Measurements from ENCODE around the gene TUBA1B.

TUBA1B gene

GRCh38 chr12:49104822-49105221 is 26.4 kb downstream of the TUBA1B start:
- H3K36me3 ChIP-seq (ENCODE audit: control insufficient read depth, insufficient read depth, low read length), result peaks cover 12% of the 10 kb centered on the region
- TF ChIP-seq CTCF (IDR thresholded peaks at IDR 0.05; ENCODE audit: insufficient read depth, low read length, poor library complexity, severe bottlenecking), result no peak
- no peak for DNase-seq (ENCODE audit: extremely low read depth, insufficient read length)

GRCh38 chr12:49100380-49100779 is 30.8 kb downstream of the TUBA1B start:
- Histone ChIP-seq H3K27me3 (replicated peaks; ENCODE audit: control insufficient read depth, insufficient read depth, low read length) (no peaks in the 10 kb centered on the region), H3K36me3 (ENCODE audit: control insufficient read depth, insufficient read depth, low read length) (peaks cover 19% of the 10 kb centered on the region), H3K4me3 (replicated peaks; ENCODE audit: low read depth, low read length) (no peak overlapping the region)
- TF ChIP-seq CTCF (IDR thresholded peaks at IDR 0.05; ENCODE audit: insufficient read depth, low read length, poor library complexity, severe bottlenecking), result no peak
- DNase-seq (ENCODE audit: extremely low read depth, insufficient read length), result no peak

More at GRCh38 chr12:49104822-49105221, 26.4 kb downstream of the TUBA1B start:
- Histone ChIP-seq H3K4me3 (replicated peaks; ENCODE audit: low read depth, low read length) (no peak overlapping the region), H3K27me3 (replicated peaks; ENCODE audit: control insufficient read depth, insufficient read depth, low read length) (no peaks in the 10 kb centered on the region)

GRCh38 chr12:49098703-49099102 is 32.5 kb downstream of the TUBA1B start:
- no peak for TF ChIP-seq CTCF (IDR thresholded peaks at IDR 0.05; ENCODE audit: insufficient read depth, low read length, poor library complexity, severe bottlenecking)
- DNase-seq (ENCODE audit: extremely low read depth, insufficient read length), result no peak

GRCh38 chr12:49098035-49098451 is 33.2 kb downstream of the TUBA1B start:
- no peak for DNase-seq (ENCODE audit: extremely low read depth, insufficient read length)
- H3K27me3 ChIP-seq (replicated peaks; ENCODE audit: control insufficient read depth, insufficient read depth, low read length), result no peaks in the 10 kb centered on the region
- H3K36me3 ChIP-seq (ENCODE audit: control insufficient read depth, insufficient read depth, low read length), result peaks cover 14% of the 10 kb centered on the region
- H3K4me3 ChIP-seq (replicated peaks; ENCODE audit: low read depth, low read length), result no peak overlapping the region
- TF ChIP-seq CTCF (IDR thresholded peaks at IDR 0.05; ENCODE audit: insufficient read depth, low read length, poor library complexity, severe bottlenecking), result peak; percentile 89

More at GRCh38 chr12:49098703-49099102, 32.5 kb downstream of the TUBA1B start:
- peaks cover 16% of the 10 kb centered on the region for H3K36me3 ChIP-seq (ENCODE audit: control insufficient read depth, insufficient read depth, low read length)
- H3K27me3 ChIP-seq (replicated peaks; ENCODE audit: control insufficient read depth, insufficient read depth, low read length), result no peaks in the 10 kb centered on the region
- H3K4me3 ChIP-seq (replicated peaks; ENCODE audit: low read depth, low read length), result no peak overlapping the region

GRCh38 chr12:49097381-49097780 is 33.8 kb downstream of the TUBA1B start:
- Histone ChIP-seq H3K27me3 (replicated peaks; ENCODE audit: control insufficient read depth, insufficient read depth, low read length) (no peaks in the 10 kb centered on the region; the same call in 1 of the 2 replicates), H3K36me3 (ENCODE audit: control insufficient read depth, insufficient read depth, low read length) (peaks cover 14% of the 10 kb centered on the region), H3K4me3 (replicated peaks; ENCODE audit: low read depth, low read length) (no peak overlapping the region)
- TF ChIP-seq CTCF (IDR thresholded peaks at IDR 0.05; ENCODE audit: insufficient read depth, low read length, poor library complexity, severe bottlenecking), result no peak
- DNase-seq (ENCODE audit: extremely low read depth, insufficient read length), result no peak

- TF ChIP-seq CTCF (IDR thresholded peaks at IDR 0.05; ENCODE audit: insufficient read depth, low read length, poor library complexity, severe bottlenecking), result no peak
These were observed 36.2 kb downstream of the TUBA1B start for GRCh38 chr12:49094975-49095365.

More at GRCh38 chr12:49094975-49095365, 36.2 kb downstream of the TUBA1B start:
- H3K4me3 ChIP-seq (replicated peaks; ENCODE audit: low read depth, low read length), result no peak overlapping the region
- peaks cover 7% of the 10 kb centered on the region for H3K36me3 ChIP-seq (ENCODE audit: control insufficient read depth, insufficient read depth, low read length)
- H3K27me3 ChIP-seq (replicated peaks; ENCODE audit: control insufficient read depth, insufficient read depth, low read length), result no peaks in the 10 kb centered on the region; the same call in 1 of the 2 replicates
- DNase-seq (ENCODE audit: extremely low read depth, insufficient read length), result no peak

Data from GM06990 (cell line).